ENCODE measurements around the gene ZNRD2. TPM values are rescaled to one million over a fixed set of nuclear protein-coding genes. Genes with fewer than 3 reads are reported as not detected.

The ZNRD2 gene
- total RNA-seq, 1 experiment from 2014 or later, result 40.7 TPM

- peaks cover 3% of the 10 kb centered on the region for H3K9me3 Mint-ChIP-seq (ENCODE audit: low read depth, unreplicated experiment)
- no peaks in the 10 kb centered on the region for H3K27me3 Mint-ChIP-seq (ENCODE audit: unreplicated experiment)
- CTCF ChIA-PET, result interaction anchor here (0.6 to 1.0 kb wide), 2 partner anchors 13 to 244 kb away, joined by 3 read pairs; no protein-coding TSS in a partner anchor
- DNase-seq, result no peak
- no peak overlapping the region for H3K4me3 Mint-ChIP-seq (ENCODE audit: low read depth, unreplicated experiment)
- no peak overlapping the region for H3K27ac Mint-ChIP-seq (ENCODE audit: unreplicated experiment)
- TF ChIP-seq, protein P1, sequence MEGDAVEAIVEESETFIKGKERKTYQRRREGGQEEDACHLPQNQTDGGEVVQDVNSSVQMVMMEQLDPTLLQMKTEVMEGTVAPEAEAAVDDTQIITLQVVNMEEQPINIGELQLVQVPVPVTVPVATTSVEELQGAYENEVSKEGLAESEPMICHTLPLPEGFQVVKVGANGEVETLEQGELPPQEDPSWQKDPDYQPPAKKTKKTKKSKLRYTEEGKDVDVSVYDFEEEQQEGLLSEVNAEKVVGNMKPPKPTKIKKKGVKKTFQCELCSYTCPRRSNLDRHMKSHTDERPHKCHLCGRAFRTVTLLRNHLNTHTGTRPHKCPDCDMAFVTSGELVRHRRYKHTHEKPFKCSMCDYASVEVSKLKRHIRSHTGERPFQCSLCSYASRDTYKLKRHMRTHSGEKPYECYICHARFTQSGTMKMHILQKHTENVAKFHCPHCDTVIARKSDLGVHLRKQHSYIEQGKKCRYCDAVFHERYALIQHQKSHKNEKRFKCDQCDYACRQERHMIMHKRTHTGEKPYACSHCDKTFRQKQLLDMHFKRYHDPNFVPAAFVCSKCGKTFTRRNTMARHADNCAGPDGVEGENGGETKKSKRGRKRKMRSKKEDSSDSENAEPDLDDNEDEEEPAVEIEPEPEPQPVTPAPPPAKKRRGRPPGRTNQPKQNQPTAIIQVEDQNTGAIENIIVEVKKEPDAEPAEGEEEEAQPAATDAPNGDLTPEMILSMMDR (IDR thresholded peaks at IDR 0.05; ENCODE audit: unreplicated experiment), result no peak
- intact Hi-C loops (cut with micrococcal nuclease; ENCODE audit: unreplicated experiment), result no loop called here
- peaks cover 32% of the 10 kb centered on the region for H3K4me1 Mint-ChIP-seq (ENCODE audit: low read depth, unreplicated experiment)
- BruUV-seq (replicated peaks), result no TSS peak
- peaks cover 23% of the 10 kb centered on the region for H3K36me3 Mint-ChIP-seq (ENCODE audit: insufficient read depth, unreplicated experiment)
Observed at GRCh38 chr11:65524014-65524740, 46.1 kb upstream of the ZNRD2 start.

DNA sequence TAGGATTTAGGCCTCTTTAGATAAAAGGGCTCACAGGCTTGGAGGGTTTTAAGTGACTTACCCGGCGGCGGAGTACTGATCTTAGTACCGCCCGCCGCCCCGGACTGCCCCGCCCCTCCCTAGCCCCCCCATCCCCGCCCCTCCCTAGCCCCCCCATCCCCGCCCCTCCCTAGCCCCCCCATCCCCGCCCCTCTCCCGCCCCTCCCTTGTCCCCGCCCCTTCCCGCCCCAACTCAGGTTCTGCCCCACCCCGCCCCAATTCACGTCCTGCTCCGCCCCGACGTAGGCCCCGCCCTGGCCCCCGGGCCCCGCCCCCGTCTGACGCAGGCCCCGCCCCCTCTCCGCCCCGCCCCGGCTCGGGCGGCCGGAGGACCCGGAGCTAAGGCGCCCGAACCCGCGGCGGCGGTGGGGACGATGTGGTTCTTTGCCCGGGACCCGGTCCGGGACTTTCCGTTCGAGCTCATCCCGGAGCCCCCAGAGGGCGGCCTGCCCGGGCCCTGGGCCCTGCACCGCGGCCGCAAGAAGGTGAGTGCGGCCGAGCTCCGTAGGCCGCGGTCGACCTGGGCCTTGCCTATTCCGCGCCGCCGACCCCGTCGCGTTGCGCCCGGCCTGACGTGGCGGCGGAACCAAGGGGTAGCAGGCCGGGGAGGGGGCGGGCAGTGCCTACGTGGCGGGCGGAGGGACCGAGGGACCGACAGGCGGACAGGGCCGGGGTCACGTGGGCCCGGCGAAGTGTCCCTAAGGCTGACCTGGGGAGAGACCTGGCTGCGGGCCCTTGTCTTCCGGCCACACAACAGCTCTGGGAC is 45.3 kb upstream of the ZNRD2 start, which contains the start of gene SCYL1:
SCYL1 (plus strand) TSS at position 343 of the 805 bp plus-strand sequence; CDS start at position 414, 71 bp downstream.
- CTCF ChIA-PET, result interaction anchor here (0.6 to 1.1 kb wide), 8 partner anchors 14 to 245 kb away, joined by 3 read pairs; no protein-coding TSS in a partner anchor
- intact Hi-C loops (cut with micrococcal nuclease; ENCODE audit: unreplicated experiment), result no loop called here
- TF ChIP-seq, protein P1 (IDR thresholded peaks at IDR 0.05; ENCODE audit: unreplicated experiment), result no peak
- H3K4me3 Mint-ChIP-seq (ENCODE audit: low read depth, unreplicated experiment), result peak within 1 kb of the TSS; percentile 69
- DNase-seq, result peak; percentile 75
- no TSS peak for BruUV-seq (replicated peaks)
- H3K36me3 Mint-ChIP-seq (ENCODE audit: insufficient read depth, unreplicated experiment), result peaks cover 23% of the 10 kb centered on the region
- H3K27ac Mint-ChIP-seq (ENCODE audit: unreplicated experiment), result peak within 1 kb of the TSS; percentile 21
- no peaks in the 10 kb centered on the region for H3K27me3 Mint-ChIP-seq (ENCODE audit: unreplicated experiment)
- peaks cover 32% of the 10 kb centered on the region for H3K4me1 Mint-ChIP-seq (ENCODE audit: low read depth, unreplicated experiment)
- H3K9me3 Mint-ChIP-seq (ENCODE audit: low read depth, unreplicated experiment), result peaks cover 3% of the 10 kb centered on the region

DNA sequence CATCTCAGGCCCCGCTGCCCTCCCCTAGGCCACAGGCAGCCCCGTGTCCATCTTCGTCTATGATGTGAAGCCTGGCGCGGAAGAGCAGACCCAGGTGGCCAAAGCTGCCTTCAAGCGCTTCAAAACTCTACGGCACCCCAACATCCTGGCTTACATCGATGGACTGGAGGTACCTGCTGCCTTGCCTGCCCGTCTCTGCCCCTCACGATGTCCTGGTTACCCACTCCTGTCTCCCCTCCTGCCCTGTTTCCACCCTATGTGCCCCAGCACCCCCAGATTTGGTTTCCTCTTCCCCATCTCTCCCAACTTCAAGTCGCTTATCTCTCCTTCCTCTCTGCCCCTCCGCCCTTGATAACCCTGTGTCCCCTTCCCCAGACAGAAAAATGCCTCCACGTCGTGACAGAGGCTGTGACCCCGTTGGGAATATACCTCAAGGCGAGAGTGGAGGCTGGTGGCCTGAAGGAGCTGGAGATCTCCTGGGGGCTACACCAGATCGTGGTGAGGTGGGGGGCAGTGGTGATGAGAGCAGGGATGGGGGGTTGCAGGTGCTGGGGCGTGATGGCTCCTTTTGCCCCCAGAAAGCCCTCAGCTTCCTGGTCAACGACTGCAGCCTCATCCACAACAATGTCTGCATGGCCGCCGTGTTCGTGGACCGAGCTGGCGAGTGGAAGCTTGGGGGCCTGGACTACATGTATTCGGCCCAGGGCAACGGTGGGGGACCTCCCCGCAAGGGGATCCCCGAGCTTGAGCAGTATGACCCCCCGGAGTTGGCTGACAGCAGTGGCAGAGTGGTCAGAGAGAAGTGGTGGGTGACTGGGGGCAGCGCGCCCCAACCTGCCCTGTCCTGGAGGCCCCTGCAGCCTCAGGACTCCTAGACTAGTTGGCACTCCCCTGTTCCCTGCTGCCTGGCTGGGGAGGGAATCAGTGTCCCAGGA is 44.5 kb upstream of the ZNRD2 start:
- peaks cover 3% of the 10 kb centered on the region for H3K9me3 Mint-ChIP-seq (ENCODE audit: low read depth, unreplicated experiment)

More for the DNA sequence above, 44.5 kb upstream of the ZNRD2 start:
- DNase-seq, result no peak
- peak overlapping the region; percentile 21 for H3K27ac Mint-ChIP-seq (ENCODE audit: unreplicated experiment)
- H3K27me3 Mint-ChIP-seq (ENCODE audit: unreplicated experiment), result no peaks in the 10 kb centered on the region
- CTCF ChIA-PET, result interaction anchor here (0.6 to 1.1 kb wide), 7 partner anchors 15 to 246 kb away, joined by 3 read pairs; no protein-coding TSS in a partner anchor
- H3K36me3 Mint-ChIP-seq (ENCODE audit: insufficient read depth, unreplicated experiment), result peaks cover 25% of the 10 kb centered on the region
- peak overlapping the region; percentile 69 for H3K4me3 Mint-ChIP-seq (ENCODE audit: low read depth, unreplicated experiment)
- peaks cover 32% of the 10 kb centered on the region for H3K4me1 Mint-ChIP-seq (ENCODE audit: low read depth, unreplicated experiment)
- intact Hi-C loops (cut with micrococcal nuclease; ENCODE audit: unreplicated experiment), result no loop called here
- TF ChIP-seq, protein P1 (IDR thresholded peaks at IDR 0.05; ENCODE audit: unreplicated experiment), result no peak
- BruUV-seq (replicated peaks), result TSS peak; percentile 52
